Measurements from ENCODE around the gene SNX15.

DNA sequence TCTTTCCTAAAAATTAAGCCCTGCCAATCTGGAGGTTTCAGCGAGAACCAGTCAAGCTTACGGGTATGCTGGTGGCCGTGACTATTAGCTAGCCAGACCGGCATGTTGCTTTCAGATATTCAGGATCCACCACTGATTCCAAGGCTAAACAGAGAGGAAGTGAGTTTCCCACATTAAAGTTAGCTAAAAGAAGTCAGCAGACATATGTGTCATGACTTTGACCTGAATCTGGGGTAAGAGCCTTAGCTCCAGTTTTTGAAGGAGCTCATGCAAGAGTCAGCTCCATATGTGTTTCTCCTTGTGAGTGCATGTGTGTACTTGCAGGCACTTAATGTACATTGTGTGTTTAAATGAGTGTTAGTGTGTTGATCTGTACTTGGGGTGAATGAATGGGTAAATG, 58.2 kb downstream of the SNX15 start:
- TF ChIP-seq, protein P1, sequence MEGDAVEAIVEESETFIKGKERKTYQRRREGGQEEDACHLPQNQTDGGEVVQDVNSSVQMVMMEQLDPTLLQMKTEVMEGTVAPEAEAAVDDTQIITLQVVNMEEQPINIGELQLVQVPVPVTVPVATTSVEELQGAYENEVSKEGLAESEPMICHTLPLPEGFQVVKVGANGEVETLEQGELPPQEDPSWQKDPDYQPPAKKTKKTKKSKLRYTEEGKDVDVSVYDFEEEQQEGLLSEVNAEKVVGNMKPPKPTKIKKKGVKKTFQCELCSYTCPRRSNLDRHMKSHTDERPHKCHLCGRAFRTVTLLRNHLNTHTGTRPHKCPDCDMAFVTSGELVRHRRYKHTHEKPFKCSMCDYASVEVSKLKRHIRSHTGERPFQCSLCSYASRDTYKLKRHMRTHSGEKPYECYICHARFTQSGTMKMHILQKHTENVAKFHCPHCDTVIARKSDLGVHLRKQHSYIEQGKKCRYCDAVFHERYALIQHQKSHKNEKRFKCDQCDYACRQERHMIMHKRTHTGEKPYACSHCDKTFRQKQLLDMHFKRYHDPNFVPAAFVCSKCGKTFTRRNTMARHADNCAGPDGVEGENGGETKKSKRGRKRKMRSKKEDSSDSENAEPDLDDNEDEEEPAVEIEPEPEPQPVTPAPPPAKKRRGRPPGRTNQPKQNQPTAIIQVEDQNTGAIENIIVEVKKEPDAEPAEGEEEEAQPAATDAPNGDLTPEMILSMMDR (IDR thresholded peaks at IDR 0.05; ENCODE audit: low read depth, low read length, poor library complexity, severe bottlenecking): no peak
- TF ChIP-seq EZH2phosphoT487 (IDR thresholded peaks at IDR 0.05; ENCODE audit: borderline replicate concordance, low read length): no peak
